H1 (cell line): Measurements from ENCODE around the gene PPARGC1A. TPM values are rescaled to one million over a fixed set of nuclear protein-coding genes. Genes with fewer than 3 reads are reported as not detected.

Source experiments
- CTCF ChIA-PET: fragments of 300-600 bp; sonication (Branson Sonifier 250); formaldehyde crosslinking; loops from one replicate; lab custom pipeline; 2021; ENCODE audit not compliant: partially characterized antibody; lab: Charles Lee
- POLR2A ChIA-PET: fragments of 300-600 bp; sonication (Branson Sonifier 250); formaldehyde crosslinking; loops from one replicate; lab custom pipeline; 2021; ENCODE audit warnings: inconsistent platforms; ENCODE audit not compliant: partially characterized antibody; lab: Charles Lee
- DNase-seq, 2 experiments: peaks; one replicate each; pipeline versions ENCODE4 v3.0.0 to v3.0.0-alpha.2; 2010 to 2022; ENCODE audit warnings: low spot score in 2 of 2, low read depth in 1 of 2, mixed read lengths in 1 of 2
- FAIRE-seq: peaks from 2 replicates; lab custom pipeline; 2011; peaks lifted over from hg19 to GRCh38; lab: Jason Lieb, UNC
- H2AFZ ChIP-seq: 2 replicates; pipeline ENCODE4 v1.8.1; 2012; ENCODE audit warnings: low read length, inconsistent platforms
- H2AK5ac ChIP-seq: 2 replicates; pipeline ENCODE4 v1.6.1; 2013; ENCODE audit warnings: low read depth, low read length
- H2BK120ac ChIP-seq: replicated peaks from 2 replicates; pipeline ENCODE3; 2013; ENCODE audit warnings: low read depth, low read length, inconsistent platforms
- H2BK12ac ChIP-seq: 2 replicates; pipeline ENCODE4 v1.6.1; 2013; ENCODE audit warnings: low read depth, low read length
- H2BK15ac ChIP-seq: 2 replicates; pipeline ENCODE4 v1.6.1; 2013; ENCODE audit warnings: low read length
- H2BK20ac ChIP-seq: 2 replicates; pipeline ENCODE4 v1.6.1; 2013; ENCODE audit warnings: low read length
- H2BK5ac ChIP-seq: 2 replicates; pipeline ENCODE4 v1.6.1; 2013; ENCODE audit warnings: low read depth, low read length
- H3K14ac ChIP-seq: 2 replicates; pipeline ENCODE4 v1.6.1; 2013; ENCODE audit warnings: inconsistent platforms; ENCODE audit not compliant: insufficient read length
- H3K18ac ChIP-seq: 2 replicates; pipeline ENCODE4 v1.6.1; 2013; ENCODE audit warnings: low read length; ENCODE audit errors: extremely low read depth
- H3K23ac ChIP-seq: 2 replicates; pipeline ENCODE4 v1.6.1; 2013; ENCODE audit warnings: inconsistent platforms; ENCODE audit not compliant: insufficient read length
- H3K23me2 ChIP-seq: 2 replicates; pipeline ENCODE4 v1.6.1; 2013; ENCODE audit warnings: low read depth, low read length
- H3K27ac ChIP-seq: 2 replicates; pipeline ENCODE4 v1.6.1; 2011; ENCODE audit warnings: low read depth, low read length, inconsistent platforms
- H3K27me3 ChIP-seq, 4 experiments: replicated peaks in 1 of 4; 1 replicate in 1 of 4; 2 replicates in 3 of 4; pipeline versions ENCODE4 v1.6.1 to v1.8.1; 2011 to 2013; ENCODE audit warnings: low read length in 3 of 4, mild to moderate bottlenecking in 3 of 4, inconsistent platforms in 2 of 4, mixed read lengths in 2 of 4, moderate library complexity in 1 of 4; ENCODE audit not compliant: control insufficient read depth in 3 of 4, insufficient read depth in 3 of 4; ENCODE audit errors: extremely low read depth in 1 of 4
- H3K36me3 ChIP-seq, 4 experiments: 2 replicates each; pipeline versions ENCODE4 v1.6.1 to v1.8.1; 2011 to 2013; ENCODE audit warnings: mild to moderate bottlenecking in 4 of 4, low read length in 3 of 4, moderate library complexity in 2 of 4, control low read depth in 1 of 4, inconsistent platforms in 1 of 4; ENCODE audit not compliant: insufficient read depth in 4 of 4, control insufficient read depth in 2 of 4
- H3K4ac ChIP-seq: replicated peaks from 2 replicates; pipeline ENCODE3; 2013; ENCODE audit warnings: low read length, low read depth, mixed read lengths, inconsistent platforms; ENCODE audit not compliant: insufficient read length
- H3K4me1 ChIP-seq, 4 experiments: replicated peaks in 1 of 4; 1 replicate in 1 of 4; 2 replicates in 3 of 4; pipeline versions ENCODE4 v1.6.1 to v1.8.1; 2011 to 2013; ENCODE audit warnings: low read length in 3 of 4, inconsistent platforms in 2 of 4, mixed read lengths in 1 of 4; ENCODE audit not compliant: insufficient read depth in 4 of 4, control insufficient read depth in 3 of 4
- H3K4me2 ChIP-seq, 2 experiments: 2 replicates each; pipeline versions ENCODE4 v1.6.1 to v1.8.1; 2011 to 2013; ENCODE audit warnings: low read depth in 2 of 2, low read length in 2 of 2, control low read depth in 1 of 2, inconsistent platforms in 1 of 2, mild to moderate bottlenecking in 1 of 2; ENCODE audit not compliant: insufficient read depth in 1 of 2
- H3K4me3 ChIP-seq, 4 experiments: fragments of 200-600, 300-600 bp in 1 of 4; sonication (generic), shearing (Covaris generic), sonication (Bioruptor Twin) in 1 of 4; 2 replicates each; pipeline versions ENCODE4 v1.5.1 to v1.8.1; 2011 to 2016; ENCODE audit warnings: low read length in 4 of 4, low read depth in 3 of 4, control low read depth in 2 of 4, inconsistent platforms in 2 of 4, mild to moderate bottlenecking in 2 of 4, mixed read lengths in 1 of 4, moderate library complexity in 1 of 4; ENCODE audit not compliant: insufficient read depth in 2 of 4; ENCODE audit errors: extremely low read depth in 1 of 4
- H3K56ac ChIP-seq: replicated peaks from 2 replicates; pipeline ENCODE3; 2013; ENCODE audit warnings: low read depth, mild to moderate bottlenecking, mixed read lengths, low read length, inconsistent platforms; ENCODE audit not compliant: insufficient read length
- H3K79me1 ChIP-seq: 2 replicates; pipeline ENCODE4 v1.6.1; 2013; ENCODE audit warnings: low read depth, low read length, control low read depth
- H3K79me2 ChIP-seq, 2 experiments: 2 replicates each; pipeline versions ENCODE4 v1.6.1 to v1.8.1; 2012 to 2013; ENCODE audit warnings: low read length in 2 of 2, mild to moderate bottlenecking in 2 of 2, inconsistent platforms in 1 of 2; ENCODE audit not compliant: insufficient read depth in 2 of 2, control insufficient read depth in 1 of 2
- H3K9ac ChIP-seq, 4 experiments: replicated peaks in 1 of 4; 1 replicate in 1 of 4; 2 replicates in 3 of 4; pipeline versions ENCODE4 v1.6.1 to v1.8.1; 2011 to 2013; ENCODE audit warnings: low read depth in 3 of 4, low read length in 3 of 4, control low read depth in 2 of 4, mild to moderate bottlenecking in 2 of 4, moderate library complexity in 2 of 4, inconsistent platforms in 1 of 4; ENCODE audit errors: extremely low read depth in 1 of 4
- H3K9me3 ChIP-seq, 2 experiments: 2 replicates each; pipeline versions ENCODE4 v1.6.1 to v1.8.1; 2012 to 2013; ENCODE audit warnings: mild to moderate bottlenecking in 2 of 2, moderate library complexity in 2 of 2, control low read depth in 1 of 2, inconsistent platforms in 1 of 2, low read depth in 1 of 2, low read length in 1 of 2, mixed read lengths in 1 of 2; ENCODE audit not compliant: insufficient read depth in 2 of 2
- H4K20me1 ChIP-seq, 2 experiments: replicated peaks in 1 of 2; 2 replicates each; pipeline versions ENCODE3 to v1.8.1; 2011 to 2013; ENCODE audit warnings: inconsistent platforms in 2 of 2, low read length in 2 of 2, mild to moderate bottlenecking in 1 of 2; ENCODE audit not compliant: insufficient read depth in 2 of 2, control insufficient read depth in 1 of 2
- H4K5ac ChIP-seq: 2 replicates; pipeline ENCODE4 v1.6.1; 2013; ENCODE audit warnings: low read length, low read depth, mixed read lengths, inconsistent platforms; ENCODE audit not compliant: insufficient read length
- H4K8ac ChIP-seq: 2 replicates; pipeline ENCODE4 v1.8.0; 2013; ENCODE audit warnings: mild to moderate bottlenecking, moderate library complexity, low read length, inconsistent platforms; ENCODE audit not compliant: insufficient read depth; ENCODE audit errors: extremely low read depth
- H4K91ac ChIP-seq: replicated peaks from 2 replicates; pipeline ENCODE3; 2013; ENCODE audit warnings: low read length, mixed read lengths, inconsistent platforms; ENCODE audit not compliant: insufficient read length
- ASH2L ChIP-seq: fragments of 200-600, 300-600 bp; sonication (generic); IDR thresholded peaks from one replicate; pipeline ENCODE4 v1.7.1; 2017; ENCODE audit warnings: low read length
- BCL11A ChIP-seq, 2 experiments: IDR thresholded peaks; one replicate each; pipeline ENCODE4 v1.6.1; 2011; ENCODE audit warnings: low read depth in 2 of 2, low read length in 2 of 2, mild to moderate bottlenecking in 2 of 2
- CREB1 ChIP-seq: IDR thresholded peaks from 2 replicates; pipeline ENCODE4 v1.6.1; 2012; ENCODE audit warnings: inconsistent platforms
- CTBP2 ChIP-seq: IDR thresholded peaks from 2 replicates; pipeline ENCODE4 v1.7.0; 2011; ENCODE audit warnings: borderline replicate concordance, mild to moderate bottlenecking, moderate library complexity, mixed read lengths, low read length; ENCODE audit not compliant: insufficient read depth, insufficient read length
- JUND ChIP-seq: IDR thresholded peaks from 2 replicates; pipeline ENCODE4 v1.6.1; 2011; ENCODE audit warnings: mild to moderate bottlenecking, improper control_type of control experiment, low read length
- KDM4A ChIP-seq: IDR thresholded peaks from one replicate; pipeline ENCODE4 v1.7.1; 2012; ENCODE audit warnings: low read depth, mild to moderate bottlenecking, moderate library complexity, low read length, inconsistent platforms; ENCODE audit not compliant: severe bottlenecking
- KDM5A ChIP-seq: fragments of 200-600 bp; IDR thresholded peaks from 2 replicates; pipeline ENCODE4 v1.7.1; 2012; ENCODE audit warnings: mild to moderate bottlenecking, low read length, inconsistent platforms, mixed read lengths
- POU5F1 ChIP-seq: IDR thresholded peaks from 2 replicates; pipeline ENCODE4 v1.6.1; 2011; ENCODE audit warnings: low read depth, mild to moderate bottlenecking, low read length, moderate library complexity
- RAD21 ChIP-seq, 2 experiments: IDR thresholded peaks in 1 of 2; conservative IDR thresholded peaks in 1 of 2; 2 replicates each; pipeline ENCODE4 v1.6.1; 2011; ENCODE audit warnings: low read depth in 2 of 2, low read length in 2 of 2, improper control_type of control experiment in 1 of 2, inconsistent platforms in 1 of 2, mild to moderate bottlenecking in 1 of 2, moderate library complexity in 1 of 2
- RFX5 ChIP-seq: IDR thresholded peaks from 2 replicates; pipeline ENCODE4 v1.6.1; 2011; ENCODE audit warnings: low read depth, low read length, improper control_type of control experiment, borderline replicate concordance
- SUZ12 ChIP-seq: fragments of 200-600 bp; sonication (generic); IDR thresholded peaks from 2 replicates; pipeline ENCODE4 v1.6.1; 2012; ENCODE audit warnings: mild to moderate bottlenecking, inconsistent platforms, low read length, moderate library complexity, mixed read lengths
- TBP ChIP-seq: IDR thresholded peaks from 2 replicates; pipeline ENCODE4 v1.6.1; 2011; ENCODE audit warnings: low read depth, low read length, improper control_type of control experiment
- WGBS, 2 experiments: shearing (Covaris generic) in 1 of 2; methylation state at CpG; one replicate each; pipeline versions ENCODE4 v1.1.6 to v1.1.7; 2013 to 2015; ENCODE audit warnings: low lambda C conversion rate in 2 of 2, mixed read lengths in 2 of 2, inconsistent platforms in 1 of 2, low coverage in 1 of 2, missing lambda C conversion rate in 1 of 2; ENCODE audit not compliant: insufficient replicate concordance in 2 of 2, insufficient coverage in 1 of 2, insufficient read length in 1 of 2; ENCODE audit errors: extremely low coverage in 1 of 2, missing lambda C conversion rate in 1 of 2; 5-methylcytosine and 5-hydroxymethylcytosine counted together
- polyA plus RNA-seq, 7 experiments: library from polyadenylated mRNA; depleted of rRNA in 3 of 7; stranded (reverse) in 5 of 7; unstranded in 2 of 7; fragments of >200 nt in 5 of 7; fragments of 200-250 nt in 2 of 7; gene quantifications; 1 replicate in 5 of 7; 2 replicates in 1 of 7; 4 replicates in 1 of 7; pipeline versions ENCODE4 v1.2.1 to v1.2.3, GENCODE V29; 2011 to 2013; ENCODE audit warnings: missing spikeins in 2 of 7, mixed read lengths in 2 of 7
- total RNA-seq: library from RNA; stranded (reverse); fragmentation: NEBNext Ultra II Directional; extraction: Animal tissue kit (Norgen Biotek cat#: 25700); gene quantifications from 2 replicates; pipeline ENCODE4 v1.2.1, GENCODE V29; 2021
- TF ChIP-seq, protein P1 (sequence below): IDR thresholded peaks from 2 replicates; pipeline ENCODE4 v1.6.1; 2012; ENCODE audit warnings: low read length, inconsistent platforms

The PPARGC1A gene
- total and polyA plus RNA-seq, 2 of the 8 experiments (the other 6 are each of a cell fraction or from before 2014, with no cell fraction given): 0.54 to 1.4 TPM

DNA sequence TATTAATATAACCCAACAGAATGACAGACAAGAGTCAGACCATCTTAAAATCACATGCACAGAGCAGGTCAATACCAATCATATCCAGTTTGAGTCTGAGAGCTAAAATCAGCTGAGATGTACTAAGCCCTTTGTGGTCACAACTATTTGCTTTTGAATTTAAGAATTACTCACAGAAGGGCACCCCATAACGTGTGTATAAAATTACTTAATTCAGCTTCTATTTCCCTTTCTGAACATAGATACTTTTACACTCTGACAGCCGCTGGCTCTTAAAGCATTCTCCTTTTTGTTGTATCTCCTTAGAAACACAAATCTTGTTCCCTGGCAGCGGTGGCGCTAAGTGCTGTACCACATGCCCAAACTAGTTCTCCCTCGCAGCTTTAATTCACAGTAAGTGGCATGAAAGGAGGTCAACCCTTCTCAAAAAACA, 14.8 kb upstream of the PPARGC1A start:
- no peak overlapping the region for H3K18ac ChIP-seq
- no peak overlapping the region for H2BK20ac ChIP-seq
- H3K36me3 ChIP-seq: no peaks in the 10 kb centered on the region
- H3K4me1 ChIP-seq: peaks cover 0 to 4% (median 0%) of the 10 kb centered on the region in 4 experiments; a peak in 1 of 7 replicates
- H3K4me3 ChIP-seq: no peak overlapping the region
- no peak overlapping the region for H3K4ac ChIP-seq
- H3K9me3 ChIP-seq: no peaks in the 10 kb centered on the region
- H3K79me2 ChIP-seq: no peaks in the 10 kb centered on the region
- no peak overlapping the region for H2BK120ac ChIP-seq
- ChIA-PET CTCF (interaction anchor here (0.6 to 1.3 kb wide), 4 partner anchors 28 to 62 kb away, joined by 3 to 4 read pairs (median 3); no protein-coding TSS in a partner anchor), POLR2A (no interaction called here)
- H3K27me3 ChIP-seq: no peaks in the 10 kb centered on the region
- H4K5ac ChIP-seq: no peak overlapping the region
- no peaks in the 10 kb centered on the region for H4K20me1 ChIP-seq
- H3K79me1 ChIP-seq: no peaks in the 10 kb centered on the region
- no peak overlapping the region for H2BK15ac ChIP-seq
- no peak overlapping the region for H2AK5ac ChIP-seq
- no peak overlapping the region for H3K23ac ChIP-seq
- H4K91ac ChIP-seq: no peak overlapping the region
- H3K9ac ChIP-seq: no peak overlapping the region
- no peak overlapping the region for H2BK12ac ChIP-seq
- DNase-seq: no peak
- no peak overlapping the region for H4K8ac ChIP-seq
- no peak for FAIRE-seq
- WGBS, 2 experiments: 84% methylated on average over 5 of the region's 5 CpGs; no CpG with 5 or more reads in 1 of the 2 experiments
- H3K27ac ChIP-seq: no peak overlapping the region
- no peak overlapping the region for H3K14ac ChIP-seq
- no peak overlapping the region for H3K4me2 ChIP-seq
- H3K56ac ChIP-seq: no peak overlapping the region
- H3K23me2 ChIP-seq: no peaks in the 10 kb centered on the region
- H2BK5ac ChIP-seq: no peak overlapping the region
- no peak overlapping the region for H2AFZ ChIP-seq
- no peak for TF ChIP-seq ASH2L
- TF ChIP-seq TBP: no peak
- TF ChIP-seq POU5F1: no peak
- TF ChIP-seq RFX5: no peak
- no peak for TF ChIP-seq CTBP2
- no peak for TF ChIP-seq SUZ12
- no peak for TF ChIP-seq BCL11A (IDR thresholded peaks at IDR 0.05; ENCODE audit: low read depth in 2 of 2, low read length in 2 of 2)
- TF ChIP-seq KDM5A: no peak
- TF ChIP-seq JUND: no peak
- TF ChIP-seq CREB1: no peak
- TF ChIP-seq, protein P1, sequence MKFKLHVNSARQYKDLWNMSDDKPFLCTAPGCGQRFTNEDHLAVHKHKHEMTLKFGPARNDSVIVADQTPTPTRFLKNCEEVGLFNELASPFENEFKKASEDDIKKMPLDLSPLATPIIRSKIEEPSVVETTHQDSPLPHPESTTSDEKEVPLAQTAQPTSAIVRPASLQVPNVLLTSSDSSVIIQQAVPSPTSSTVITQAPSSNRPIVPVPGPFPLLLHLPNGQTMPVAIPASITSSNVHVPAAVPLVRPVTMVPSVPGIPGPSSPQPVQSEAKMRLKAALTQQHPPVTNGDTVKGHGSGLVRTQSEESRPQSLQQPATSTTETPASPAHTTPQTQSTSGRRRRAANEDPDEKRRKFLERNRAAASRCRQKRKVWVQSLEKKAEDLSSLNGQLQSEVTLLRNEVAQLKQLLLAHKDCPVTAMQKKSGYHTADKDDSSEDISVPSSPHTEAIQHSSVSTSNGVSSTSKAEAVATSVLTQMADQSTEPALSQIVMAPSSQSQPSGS: no peak
- TF ChIP-seq KDM4A: no peak
- TF ChIP-seq RAD21 (IDR thresholded peaks at IDR 0.05 in 1 of 2, conservative IDR thresholded peaks at IDR 0.05 in 1 of 2; ENCODE audit: low read depth in 2 of 2, low read length in 2 of 2): no peak
